HG02571 (cell line): ENCODE data around the gene BCAR3.

Experiments
- ATAC-seq: cut with Tn5 transposase; IDR thresholded peaks from one replicate; pipeline ENCODE4 v1.9.1; 2021; ENCODE audit warnings: mild to moderate bottlenecking, moderate library complexity; ENCODE audit not compliant: unreplicated experiment

The BCAR3 gene

GRCh38 chr1:93681101-93681988 lies at the start of gene BCAR3:
TSS of gene BCAR3 (minus strand) at chr1:93681837. CDS start at chr1:93674930, 6,907 bp downstream.
- peak; percentile 65 for ATAC-seq

DNA sequence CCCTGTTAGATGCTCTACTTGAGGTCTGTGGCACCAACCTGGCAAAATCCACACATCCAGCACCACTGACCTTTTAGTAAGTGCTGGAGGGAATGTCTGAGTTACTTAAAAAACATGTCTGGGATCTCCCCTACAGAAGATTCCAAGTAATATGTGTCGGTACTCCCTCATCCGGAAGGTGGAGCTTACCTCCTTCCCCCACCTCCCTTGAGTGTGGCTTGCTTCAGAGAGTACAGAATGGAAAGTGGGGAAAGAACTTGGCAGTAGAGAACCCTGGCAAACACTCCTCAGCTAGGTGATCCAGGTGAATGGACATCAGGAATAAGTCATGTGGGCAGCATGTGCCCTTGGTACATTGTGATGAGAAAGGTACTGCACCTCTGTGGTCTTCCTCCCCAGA lies 49.0 kb upstream of the BCAR3 start:
- no peak for ATAC-seq

DNA sequence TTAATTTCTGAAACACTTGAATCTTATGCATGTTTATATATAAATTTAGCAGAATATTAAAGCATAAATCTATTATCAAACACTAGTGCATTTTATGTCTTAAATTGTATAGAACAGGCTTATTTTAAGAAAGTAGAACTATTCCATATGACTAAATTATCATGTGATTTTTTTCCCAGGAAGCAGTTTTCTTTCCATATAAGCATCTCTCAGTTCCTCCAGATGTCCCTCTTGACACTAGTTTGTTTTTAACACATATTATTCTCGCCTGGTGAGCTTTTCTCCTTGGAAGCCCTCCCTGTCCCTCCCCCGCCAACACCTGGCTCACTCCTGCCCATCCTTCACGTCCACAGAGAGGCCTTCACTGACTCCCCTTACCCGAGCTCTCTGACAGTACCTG lies 48.3 kb upstream of the BCAR3 start:
- no peak for ATAC-seq

GRCh38 chr1:93729502-93729901 lies 47.9 kb upstream of the BCAR3 start:
- ATAC-seq, result peak; percentile 53

- ATAC-seq, result no peak
These were observed 47.0 kb upstream of the BCAR3 start for GRCh38 chr1:93728480-93729131.

- ATAC-seq, result no peak
These were observed 42.2 kb upstream of the BCAR3 start for GRCh38 chr1:93723733-93724270.

GRCh38 chr1:93723110-93723509 lies 41.5 kb upstream of the BCAR3 start:
- no peak for ATAC-seq

DNA sequence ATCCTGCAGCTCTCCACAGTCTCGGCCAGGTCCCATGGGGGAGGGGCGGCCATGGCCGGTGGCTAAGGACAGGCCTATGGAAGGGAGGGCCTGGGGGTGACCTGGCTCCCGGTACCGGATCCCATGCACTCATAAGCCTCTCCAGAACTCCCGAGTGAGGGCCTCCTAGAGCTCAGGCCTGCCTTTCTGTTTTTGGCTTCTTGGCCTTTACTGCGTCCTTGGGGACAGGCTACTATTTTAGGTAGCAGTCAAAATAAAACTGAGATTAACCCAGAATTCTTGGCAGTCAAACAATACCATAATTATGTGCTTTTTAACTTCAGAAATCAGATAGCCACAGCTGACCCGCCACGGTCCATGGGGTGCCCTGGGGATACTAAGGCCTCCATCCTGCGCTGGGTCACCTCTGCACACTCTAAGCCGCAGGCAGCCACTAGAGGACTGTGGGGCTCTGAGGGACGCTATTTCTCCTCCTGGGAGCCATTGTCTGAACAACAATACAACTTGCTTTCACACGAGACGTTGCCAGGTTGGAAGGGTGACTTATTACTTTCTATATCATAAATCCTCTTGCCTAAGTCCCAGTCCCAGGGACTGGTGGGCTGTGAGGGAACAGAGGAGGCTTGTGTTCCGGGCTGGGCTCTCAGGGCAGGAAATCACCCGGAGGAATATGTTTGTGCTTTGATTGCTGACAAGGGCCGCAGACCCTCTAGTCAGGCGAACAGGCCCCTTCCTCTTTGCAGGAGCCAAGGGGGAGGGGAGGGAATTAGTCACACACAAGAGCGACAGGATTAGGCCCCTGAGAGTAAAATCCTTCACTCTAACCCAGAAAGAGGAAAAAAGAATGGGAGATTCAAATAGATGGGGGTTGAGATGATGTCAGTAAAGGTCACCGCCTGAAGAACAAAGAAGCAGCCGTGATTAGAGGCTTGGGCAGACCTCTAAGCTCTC lies 40.7 kb upstream of the BCAR3 start:
- ATAC-seq, result no peak

GRCh38 chr1:93720956-93721626 lies 39.5 kb upstream of the BCAR3 start:
- ATAC-seq, result no peak

GRCh38 chr1:93717640-93718039 lies 36.0 kb upstream of the BCAR3 start:
- ATAC-seq, result no peak

- peak; percentile 53 for ATAC-seq
These were observed 35.3 kb upstream of the BCAR3 start for GRCh38 chr1:93716941-93717368.

DNA sequence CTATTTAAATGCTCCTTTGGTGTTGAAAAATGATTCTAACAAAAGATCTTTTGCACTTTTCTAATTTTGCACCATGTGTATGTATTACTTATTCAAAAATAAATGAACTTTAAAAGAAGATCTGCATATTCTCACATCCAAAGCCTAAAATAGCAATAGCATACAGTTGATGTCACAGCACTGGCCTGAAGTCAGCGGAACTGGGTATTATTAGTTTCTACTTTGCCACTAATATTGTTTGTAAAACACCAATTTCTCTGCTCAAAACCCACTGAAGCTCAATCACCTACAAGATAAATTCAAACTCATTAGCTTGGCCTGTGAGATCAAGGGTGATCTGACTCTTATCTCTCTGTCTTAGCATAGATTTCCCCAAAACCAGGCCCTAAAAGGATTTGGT lies 34.5 kb upstream of the BCAR3 start:
- peak; percentile 7 for ATAC-seq

DNA sequence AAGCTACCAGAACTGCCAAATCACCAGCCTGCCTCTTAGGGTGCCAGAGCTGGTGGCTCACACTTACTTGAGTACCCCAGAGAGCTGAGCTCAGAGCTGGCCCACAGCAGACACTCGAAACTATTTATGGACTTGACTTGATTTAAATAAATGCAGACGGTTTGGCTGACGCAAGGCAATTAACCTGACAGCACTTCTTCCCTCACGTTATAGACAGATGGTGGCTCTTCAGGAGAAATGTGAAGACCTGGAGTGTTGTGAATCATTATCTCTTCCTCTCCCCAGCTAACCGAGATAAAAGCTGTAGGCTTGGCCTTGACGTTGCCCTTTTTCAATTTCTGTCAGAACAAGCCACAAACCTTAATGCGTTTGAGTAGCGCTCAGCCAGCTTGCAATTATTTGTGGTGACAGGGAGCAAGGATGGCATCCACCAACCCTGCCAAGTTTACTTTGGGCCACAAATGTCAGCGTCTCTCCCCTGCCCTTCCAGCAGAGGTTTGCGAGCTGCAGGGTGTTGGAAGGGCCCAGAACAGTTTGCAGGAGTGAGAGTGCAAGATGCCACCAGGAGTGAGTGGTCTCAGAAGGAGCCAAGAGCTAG lies 34.0 kb upstream of the BCAR3 start:
- ATAC-seq, result peak; percentile 45

- no peak for ATAC-seq
These were observed 32.7 kb upstream of the BCAR3 start for GRCh38 chr1:93714356-93714755.

DNA sequence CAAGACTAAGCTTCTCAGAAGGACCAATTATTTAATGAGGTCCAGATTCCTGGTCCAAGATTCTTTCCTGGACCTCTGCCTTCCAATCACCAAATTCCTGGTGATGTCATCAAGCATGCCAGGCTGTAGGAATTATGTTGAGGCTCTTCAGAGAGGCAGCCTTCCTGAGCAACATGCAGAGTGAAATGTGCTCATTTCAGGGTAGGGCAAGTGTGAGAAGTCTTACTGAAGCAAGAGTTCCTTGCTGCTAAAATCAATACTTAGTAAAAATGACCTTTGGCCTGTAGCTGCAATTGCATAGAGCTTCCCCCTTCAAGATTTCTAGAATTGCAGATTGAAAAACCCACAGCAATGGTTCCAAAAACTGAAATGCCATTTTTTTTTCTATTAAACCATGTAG lies 31.7 kb upstream of the BCAR3 start:
- ATAC-seq, result no peak

- no peak for ATAC-seq
These were observed 31.1 kb upstream of the BCAR3 start for GRCh38 chr1:93712741-93713140.

- ATAC-seq, result no peak
These were observed 29.1 kb upstream of the BCAR3 start for GRCh38 chr1:93710499-93711453.

GRCh38 chr1:93708734-93709481 lies 27.3 kb upstream of the BCAR3 start:
- no peak for ATAC-seq
